ENCODE data around the gene TMEM255B. TPM values are rescaled to one million over a fixed set of nuclear protein-coding genes. Genes with fewer than 3 reads are reported as not detected.

The TMEM255B gene
- total and polyA plus RNA-seq, 4 donors = 6.0 to 19.6 (median 14.8) TPM

- Histone ChIP-seq H3K9me3 (ENCODE audit: control insufficient read depth in 4 of 4, insufficient read depth in 3 of 4, low read length in 3 of 4) (no peaks in the 10 kb centered on the region), H3K9ac (ENCODE audit: insufficient read depth in 1 of 2, low read length in 2 of 2) (no peak overlapping the region), H3K27me3 (ENCODE audit: control insufficient read depth in 3 of 3, insufficient read depth in 3 of 3, low read length in 2 of 3) (no peaks in the 10 kb centered on the region), H3K27ac (ENCODE audit: low read depth in 1 of 2, low read length in 1 of 2) (no peak overlapping the region), H3K36me3 (ENCODE audit: control insufficient read depth in 4 of 4, insufficient read depth in 4 of 4, low read length in 4 of 4) (peaks cover 0 to 6% (median 0%) of the 10 kb centered on the region in 4 donors), H3K4me3 (no peak overlapping the region), H3K4me1 (ENCODE audit: control insufficient read depth in 5 of 5, insufficient read depth in 5 of 5, low read length in 5 of 5) (peaks cover 0 to 5% (median 4%) of the 10 kb centered on the region in 5 donors)
- 85 to 95% methylated on average over 2 of the region's 2 CpGs for WGBS, 2 donors
- no peak for TF ChIP-seq CTCF (IDR thresholded peaks at IDR 0.05; ENCODE audit: control extremely low read depth, extremely low read depth)
- ATAC-seq (ENCODE audit: insufficient read depth, low FRiP score) (no peak), DNase-seq (peak in 1 of 3 donors; percentile 26)
These were observed 39.3 kb downstream of the TMEM255B start for GRCh38 chr13:113798200-113798811.

GRCh38 chr13:113800576-113800926 lies 41.5 kb downstream of the TMEM255B start:
- Histone ChIP-seq H3K27me3 (ENCODE audit: control insufficient read depth in 3 of 3, insufficient read depth in 3 of 3, low read length in 2 of 3) (no peaks in the 10 kb centered on the region), H3K4me1 (ENCODE audit: control insufficient read depth in 5 of 5, insufficient read depth in 5 of 5, low read length in 5 of 5) (peaks cover 0 to 5% (median 4%) of the 10 kb centered on the region in 5 donors), H3K9me3 (ENCODE audit: control insufficient read depth in 4 of 4, insufficient read depth in 3 of 4, low read length in 3 of 4) (no peaks in the 10 kb centered on the region), H3K9ac (ENCODE audit: insufficient read depth in 1 of 2, low read length in 2 of 2) (no peak overlapping the region), H3K36me3 (ENCODE audit: control insufficient read depth in 4 of 4, insufficient read depth in 4 of 4, low read length in 4 of 4) (peaks cover 0 to 3% (median 0%) of the 10 kb centered on the region in 4 donors), H3K4me3 (no peak overlapping the region), H3K27ac (ENCODE audit: low read depth in 1 of 2, low read length in 1 of 2) (no peak overlapping the region)
- no peak for DNase-seq
- WGBS, 2 donors = 84 to 89% methylated on average over 10 of the region's 10 CpGs
- ATAC-seq (ENCODE audit: insufficient read depth, low FRiP score) = no peak
- TF ChIP-seq CTCF (IDR thresholded peaks at IDR 0.05; ENCODE audit: control extremely low read depth, extremely low read depth) = no peak

GRCh38 chr13:113801289-113801961 lies 42.4 kb downstream of the TMEM255B start:
- DNase-seq = no peak

More at GRCh38 chr13:113801289-113801961, 42.4 kb downstream of the TMEM255B start:
- H3K4me3 ChIP-seq = no peak overlapping the region
- no peak for ATAC-seq (ENCODE audit: insufficient read depth, low FRiP score)
- no peaks in the 10 kb centered on the region for H3K27me3 ChIP-seq (ENCODE audit: control insufficient read depth in 3 of 3, insufficient read depth in 3 of 3, low read length in 2 of 3)
- H3K27ac ChIP-seq (ENCODE audit: low read depth in 1 of 2, low read length in 1 of 2) = no peak overlapping the region
- H3K36me3 ChIP-seq (ENCODE audit: control insufficient read depth in 4 of 4, insufficient read depth in 4 of 4, low read length in 4 of 4) = peaks cover 0 to 3% (median 0%) of the 10 kb centered on the region in 4 donors
- H3K4me1 ChIP-seq (ENCODE audit: control insufficient read depth in 5 of 5, insufficient read depth in 5 of 5, low read length in 5 of 5) = peaks cover 0 to 5% (median 4%) of the 10 kb centered on the region in 5 donors
- 89 to 93% methylated on average over 30 to 33 of the region's 33 CpGs for WGBS, 2 donors
- no peak overlapping the region for H3K9ac ChIP-seq (ENCODE audit: insufficient read depth in 1 of 2, low read length in 2 of 2)
- H3K9me3 ChIP-seq (ENCODE audit: control insufficient read depth in 4 of 4, insufficient read depth in 3 of 4, low read length in 3 of 4) = no peaks in the 10 kb centered on the region
- TF ChIP-seq CTCF (IDR thresholded peaks at IDR 0.05; ENCODE audit: control extremely low read depth, extremely low read depth) = no peak
